CD4-positive, alpha-beta T cell treated with Interleukin-4 for 4 hours (primary cell): ENCODE results near the gene LURAP1L.

Experiments
- DNase-seq: peaks from one replicate; pipeline ENCODE4 v3.0.0-alpha.2; 2020

The LURAP1L gene

GRCh38 chr9:12777121-12778022 lies 2.6 kb downstream of the LURAP1L start:
- no peak for DNase-seq

- no peak for DNase-seq
Measured at GRCh38 chr9:12778389-12778788, 3.6 kb downstream of the LURAP1L start.

- DNase-seq: no peak
Measured at GRCh38 chr9:12781226-12781733, 6.5 kb downstream of the LURAP1L start.

GRCh38 chr9:12783767-12784460 lies 9.1 kb downstream of the LURAP1L start:
- no peak for DNase-seq

GRCh38 chr9:12784461-12785259 lies 9.8 kb downstream of the LURAP1L start:
- no peak for DNase-seq

GRCh38 chr9:12785260-12785770 lies 10.5 kb downstream of the LURAP1L start:
- no peak for DNase-seq

- DNase-seq: no peak
Measured at GRCh38 chr9:12785941-12786340, 11.1 kb downstream of the LURAP1L start.

- no peak for DNase-seq
Measured at GRCh38 chr9:12790001-12790400, 15.2 kb downstream of the LURAP1L start.

GRCh38 chr9:12790883-12791282 lies 16.1 kb downstream of the LURAP1L start:
- DNase-seq: no peak

- no peak for DNase-seq
Measured at GRCh38 chr9:12794101-12794799, 19.4 kb downstream of the LURAP1L start.

- no peak for DNase-seq
Measured at GRCh38 chr9:12796601-12797000, 21.8 kb downstream of the LURAP1L start.

- no peak for DNase-seq
Measured at GRCh38 chr9:12797037-12797436, 22.2 kb downstream of the LURAP1L start.

- no peak for DNase-seq
Measured at GRCh38 chr9:12798066-12798770, 23.4 kb downstream of the LURAP1L start.

- DNase-seq: no peak
Measured at GRCh38 chr9:12801187-12801586, 26.4 kb downstream of the LURAP1L start.

- DNase-seq: no peak
Measured at GRCh38 chr9:12801663-12802062, 26.8 kb downstream of the LURAP1L start.

- DNase-seq: no peak
Measured at GRCh38 chr9:12802093-12802492, 27.3 kb downstream of the LURAP1L start.

- DNase-seq: no peak
Measured at GRCh38 chr9:12808569-12808968, 33.7 kb downstream of the LURAP1L start.

- DNase-seq: no peak
Measured at GRCh38 chr9:12809720-12810119, 34.9 kb downstream of the LURAP1L start.

- DNase-seq: no peak
Measured at GRCh38 chr9:12811935-12812334, 37.1 kb downstream of the LURAP1L start.

GRCh38 chr9:12812710-12813109 lies 37.9 kb downstream of the LURAP1L start:
- no peak for DNase-seq

GRCh38 chr9:12813533-12813932 lies 38.7 kb downstream of the LURAP1L start:
- DNase-seq: no peak
